HUES6 (cell line): ENCODE measurements around the gene ACOT8.

ENCODE experiments used
- H3K27ac ChIP-seq: 2 replicates; pipeline ENCODE4 v1.7.0; 2013; ENCODE audit warnings: low read depth, mild to moderate bottlenecking, low read length, inconsistent platforms
- H3K27me3 ChIP-seq: 2 replicates; pipeline ENCODE4 v1.6.1; 2013; ENCODE audit warnings: low read length; ENCODE audit not compliant: control insufficient read depth, insufficient read depth
- H3K36me3 ChIP-seq: 2 replicates; pipeline ENCODE4 v1.6.1; 2013; ENCODE audit warnings: low read length; ENCODE audit not compliant: control insufficient read depth, insufficient read depth
- H3K4me1 ChIP-seq: 2 replicates; pipeline ENCODE4 v1.6.1; 2013; ENCODE audit warnings: low read length; ENCODE audit not compliant: control insufficient read depth, insufficient read depth
- H3K4me3 ChIP-seq: 2 replicates; pipeline ENCODE4 v1.5.1; 2013; ENCODE audit warnings: low read depth, low read length
- H3K9ac ChIP-seq: one replicate; pipeline ENCODE4 v1.6.1; 2013; ENCODE audit warnings: mild to moderate bottlenecking, low read length
- H3K9me3 ChIP-seq: 2 replicates; pipeline ENCODE4 v1.6.1; 2013; ENCODE audit warnings: low read depth, low read length; ENCODE audit not compliant: control insufficient read depth, insufficient read depth

Gene ACOT8

GRCh38 chr20:45894797-45895196, 37.6 kb upstream of the ACOT8 start:
- Histone ChIP-seq H3K9ac (no peak overlapping the region), H3K27me3 (no peaks in the 10 kb centered on the region), H3K4me1 (no peaks in the 10 kb centered on the region), H3K36me3 (peaks cover 54% of the 10 kb centered on the region), H3K27ac (no peak overlapping the region), H3K9me3 (no peaks in the 10 kb centered on the region), H3K4me3 (no peak overlapping the region)

- H3K9ac ChIP-seq, result no peak overlapping the region
- peaks cover 46% of the 10 kb centered on the region for H3K36me3 ChIP-seq
- no peaks in the 10 kb centered on the region for H3K9me3 ChIP-seq
- H3K4me1 ChIP-seq, result no peaks in the 10 kb centered on the region
- no peaks in the 10 kb centered on the region for H3K27me3 ChIP-seq
- no peak overlapping the region for H3K4me3 ChIP-seq
- H3K27ac ChIP-seq, result no peak overlapping the region
Observed at GRCh38 chr20:45893831-45894230, 36.6 kb upstream of the ACOT8 start.

GRCh38 chr20:45892828-45893500, 35.8 kb upstream of the ACOT8 start:
- peaks cover 43% of the 10 kb centered on the region for H3K36me3 ChIP-seq
- no peak overlapping the region for H3K4me3 ChIP-seq
- no peaks in the 10 kb centered on the region for H3K27me3 ChIP-seq
- no peak overlapping the region for H3K27ac ChIP-seq
- H3K4me1 ChIP-seq, result no peaks in the 10 kb centered on the region
- H3K9me3 ChIP-seq, result no peaks in the 10 kb centered on the region
- no peak overlapping the region for H3K9ac ChIP-seq

GRCh38 chr20:45892049-45892825, 35.0 kb upstream of the ACOT8 start:
- peak overlapping the region; percentile 75 for H3K9ac ChIP-seq
- H3K9me3 ChIP-seq, result no peaks in the 10 kb centered on the region
- H3K4me1 ChIP-seq, result no peaks in the 10 kb centered on the region
- peak overlapping the region; percentile 83 for H3K4me3 ChIP-seq
- no peak overlapping the region for H3K27ac ChIP-seq
- peaks cover 41% of the 10 kb centered on the region for H3K36me3 ChIP-seq
- no peaks in the 10 kb centered on the region for H3K27me3 ChIP-seq

- Histone ChIP-seq H3K27me3 (no peaks in the 10 kb centered on the region), H3K27ac (peak within 1 kb of the TSS; percentile 30; the same call in 1 of the 2 replicates), H3K9ac (peak within 1 kb of the TSS; percentile 75), H3K36me3 (peaks cover 41% of the 10 kb centered on the region), H3K4me1 (no peaks in the 10 kb centered on the region), H3K4me3 (peak within 1 kb of the TSS; percentile 83), H3K9me3 (no peaks in the 10 kb centered on the region)
Observed at GRCh38 chr20:45890985-45891983, 34.1 kb upstream of the ACOT8 start, which contains the start of the genes CTSA and NEURL2. Gene CTSA (plus strand): TSS chr20:45891335. CDS start chr20:45891569, 234 bp downstream. Gene NEURL2 (minus strand): TSS chr20:45891208. CDS start chr20:45890991, 217 bp downstream.

GRCh38 chr20:45890077-45890984, 33.1 kb upstream of the ACOT8 start:
- Histone ChIP-seq H3K27me3 (no peaks in the 10 kb centered on the region), H3K36me3 (peaks cover 46% of the 10 kb centered on the region), H3K27ac (peak overlapping the region; percentile 30; the same call in 1 of the 2 replicates), H3K9me3 (no peaks in the 10 kb centered on the region), H3K9ac (peak overlapping the region; percentile 75), H3K4me3 (peak overlapping the region; percentile 83), H3K4me1 (no peaks in the 10 kb centered on the region)

GRCh38 chr20:45888681-45889080, 31.5 kb upstream of the ACOT8 start:
- no peak overlapping the region for H3K27ac ChIP-seq
- H3K4me1 ChIP-seq, result no peaks in the 10 kb centered on the region
- H3K36me3 ChIP-seq, result peaks cover 37% of the 10 kb centered on the region
- H3K27me3 ChIP-seq, result no peaks in the 10 kb centered on the region
- H3K9ac ChIP-seq, result no peak overlapping the region
- H3K4me3 ChIP-seq, result no peak overlapping the region
- H3K9me3 ChIP-seq, result no peaks in the 10 kb centered on the region

GRCh38 chr20:45887346-45887715, 30.1 kb upstream of the ACOT8 start, which contains the start of gene SPATA25:
Gene SPATA25 (minus strand): TSS chr20:45887622. CDS start chr20:45887590, 32 bp downstream.
- H3K36me3 ChIP-seq, result peaks cover 43% of the 10 kb centered on the region
- no peak within 1 kb of the TSS for H3K27ac ChIP-seq
- no peak within 1 kb of the TSS for H3K4me3 ChIP-seq
- H3K9me3 ChIP-seq, result no peaks in the 10 kb centered on the region
- H3K9ac ChIP-seq, result no peak within 1 kb of the TSS
- no peaks in the 10 kb centered on the region for H3K4me1 ChIP-seq
- no peaks in the 10 kb centered on the region for H3K27me3 ChIP-seq

- Histone ChIP-seq H3K4me3 (no peak overlapping the region), H3K9me3 (no peaks in the 10 kb centered on the region), H3K27me3 (no peaks in the 10 kb centered on the region), H3K9ac (no peak overlapping the region), H3K4me1 (no peaks in the 10 kb centered on the region), H3K27ac (no peak overlapping the region), H3K36me3 (peaks cover 45% of the 10 kb centered on the region)
Observed at GRCh38 chr20:45886590-45887345, 29.6 kb upstream of the ACOT8 start.
